ENCODE data around the gene HINFP.

GRCh38 chr11:119152043-119152442, 30.7 kb downstream of the HINFP start:
- TF ChIP-seq CTCF (IDR thresholded peaks at IDR 0.05) (no peak), POLR2A (IDR thresholded peaks at IDR 0.05) (no peak)

Data from transverse colon (tissue), 3 donors.